ENCODE data around the gene PPM1K.

PPM1K gene

GRCh38 chr4:88291003-88291402 lies 6.6 kb upstream of the PPM1K start:
- no peak overlapping the region for H3K27ac ChIP-seq
- no peak for TF ChIP-seq CTCF (conservative IDR thresholded peaks at IDR 0.05)

DNA sequence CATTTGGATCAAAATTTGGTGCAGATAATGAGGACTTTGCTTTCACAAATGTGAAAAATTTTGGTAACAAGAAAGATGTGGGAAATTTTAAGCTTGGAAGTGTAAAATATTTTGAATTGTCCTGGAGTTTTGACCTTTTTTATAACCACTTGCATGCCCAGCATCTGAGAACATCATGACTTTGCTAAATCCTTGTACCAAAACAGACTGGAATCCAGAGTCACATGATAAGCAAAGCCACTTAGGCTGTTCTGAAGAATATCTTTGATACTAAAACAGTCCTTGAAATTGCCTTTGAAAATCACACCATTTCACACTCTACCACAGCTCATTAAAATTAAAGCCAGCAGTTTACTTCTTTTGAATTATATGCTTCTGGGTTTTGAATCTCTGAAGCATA lies 2.5 kb upstream of the PPM1K start:
- no peak for TF ChIP-seq CTCF (conservative IDR thresholded peaks at IDR 0.05)
- H3K27ac ChIP-seq, result no peak overlapping the region

DNA sequence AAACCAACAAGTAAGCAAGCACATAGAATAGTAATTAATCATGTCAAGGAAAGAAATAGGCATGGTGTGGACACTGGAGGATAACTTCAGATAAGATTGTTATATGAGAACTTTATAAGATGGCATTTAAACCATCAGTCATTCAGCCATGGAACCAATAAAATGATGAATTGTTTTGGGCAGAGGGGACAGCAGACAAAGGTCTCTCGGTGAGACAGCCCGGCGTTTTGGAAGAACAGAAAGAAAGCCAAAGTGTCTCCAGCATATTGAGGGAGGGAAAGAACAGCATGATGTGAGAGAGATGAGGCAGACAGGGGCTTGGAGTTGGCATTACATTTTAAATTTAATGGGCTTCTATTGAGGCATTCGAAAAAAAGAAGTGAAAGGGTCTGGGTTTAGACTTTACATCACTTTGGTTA lies 883 bp upstream of the PPM1K start:
- peak overlapping the region; percentile 94 for H3K27ac ChIP-seq
- TF ChIP-seq CTCF (conservative IDR thresholded peaks at IDR 0.05), result no peak

- H3K27ac ChIP-seq, result peak overlapping the region; percentile 94
Measured at GRCh38 chr4:88283661-88284438, 511 bp downstream of the PPM1K start.

DNA sequence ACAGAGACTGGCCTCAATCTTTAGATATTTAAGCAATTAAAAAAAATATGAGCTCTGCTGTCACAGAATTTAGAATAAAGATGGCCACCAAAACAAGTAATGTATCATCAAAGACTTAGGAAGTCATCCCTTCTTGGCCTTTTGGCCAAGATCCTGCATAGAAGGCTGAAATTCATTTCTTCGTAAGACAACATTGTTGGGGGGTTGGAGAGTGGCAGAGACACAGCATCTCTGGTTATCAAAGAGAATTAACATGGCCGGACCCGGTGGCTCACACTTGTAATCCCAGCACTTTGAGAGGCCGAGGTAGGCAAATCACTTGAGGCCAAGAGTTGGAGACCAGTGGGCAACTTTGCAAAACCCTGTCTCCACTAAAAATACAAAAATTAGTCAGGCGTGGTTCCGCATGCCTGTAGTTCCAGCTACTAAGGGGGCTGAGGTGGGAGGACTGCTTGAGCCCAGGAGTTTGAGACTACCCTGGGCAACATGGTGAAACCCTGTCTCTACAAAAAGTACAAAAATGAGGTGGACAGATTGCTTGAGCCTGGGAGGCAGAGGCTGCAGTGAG lies 4.0 kb downstream of the PPM1K start:
- H3K27ac ChIP-seq, result peak overlapping the region; percentile 94
- TF ChIP-seq CTCF (conservative IDR thresholded peaks at IDR 0.05), result no peak

More at GRCh38 chr4:88283661-88284438, 511 bp downstream of the PPM1K start:
- TF ChIP-seq CTCF (conservative IDR thresholded peaks at IDR 0.05), result no peak; the same call in 1 of the 2 replicates

GRCh38 chr4:88277711-88278225 lies 6.6 kb downstream of the PPM1K start:
- TF ChIP-seq CTCF (conservative IDR thresholded peaks at IDR 0.05), result no peak
- no peak overlapping the region for H3K27ac ChIP-seq

DNA sequence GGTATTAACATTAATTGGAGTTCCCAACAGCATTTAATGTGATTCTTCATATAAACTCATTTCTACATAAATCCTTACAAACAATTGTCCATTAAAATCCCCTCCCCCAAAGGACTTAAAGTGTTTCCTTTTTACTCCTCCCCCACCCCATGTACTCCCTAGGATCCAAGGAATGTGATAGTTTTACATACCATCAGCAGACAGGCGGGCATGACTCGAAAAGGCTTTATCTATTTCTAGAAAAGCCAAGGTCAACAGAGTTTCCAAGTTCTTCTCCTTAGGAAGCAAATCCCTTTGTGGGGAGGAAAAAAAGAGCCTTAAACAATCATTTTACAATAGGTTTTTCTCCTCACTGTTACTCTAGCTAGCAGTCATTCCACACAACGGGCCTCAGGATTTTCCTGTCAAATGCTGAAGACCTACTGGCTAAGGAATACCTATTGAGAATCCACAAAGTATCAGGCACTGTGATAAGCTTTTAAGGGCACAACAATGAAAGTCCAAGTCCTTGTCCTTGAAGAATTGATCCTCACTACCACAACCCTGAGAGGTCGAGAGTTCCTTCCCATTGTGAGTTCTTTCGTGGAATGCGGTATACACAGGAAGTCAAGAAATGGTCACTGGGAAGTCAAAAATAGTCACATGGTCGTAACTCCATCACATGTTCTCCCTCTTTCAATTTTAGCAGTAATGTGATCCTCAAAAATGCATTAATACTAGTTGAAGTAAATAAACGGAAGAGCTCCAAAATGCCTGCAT lies 7.2 kb downstream of the PPM1K start:
- no peak for TF ChIP-seq CTCF (conservative IDR thresholded peaks at IDR 0.05)
- H3K27ac ChIP-seq, result no peak overlapping the region
